T1000 (cell line): ENCODE measurements around the gene ODR4.
"Not testable (repeated sequence)": the region's sequence is repeated elsewhere in the genome, so short reads cannot be mapped to it uniquely, and the experiment has no call there.

Experiments used
- DNase-seq: peaks from one replicate; lab custom pipeline; 2025; ENCODE audit warnings: mixed read lengths; lab: John Stamatoyannopoulos, UW

The ODR4 gene

DNA sequence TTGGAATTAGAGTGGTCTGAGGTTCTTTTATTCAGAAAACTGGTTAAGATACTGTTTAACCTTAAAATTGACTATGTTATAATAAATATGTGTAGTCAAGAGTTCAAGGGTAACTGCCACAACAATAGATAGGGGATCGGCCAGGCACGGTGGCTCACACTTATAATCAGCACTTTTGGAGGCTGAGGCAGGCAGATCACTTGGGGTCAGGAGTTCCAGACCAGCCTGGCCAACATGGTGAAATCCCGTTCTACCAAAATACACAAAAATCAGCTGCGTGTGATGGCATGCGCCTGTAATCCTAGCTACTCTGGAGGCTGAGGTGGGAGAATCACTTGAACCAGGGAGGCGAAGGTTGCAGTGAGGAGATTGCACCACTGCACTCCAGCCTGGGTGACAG, 45.8 kb downstream of the ODR4 start:
- DNase-seq: no peak

DNA sequence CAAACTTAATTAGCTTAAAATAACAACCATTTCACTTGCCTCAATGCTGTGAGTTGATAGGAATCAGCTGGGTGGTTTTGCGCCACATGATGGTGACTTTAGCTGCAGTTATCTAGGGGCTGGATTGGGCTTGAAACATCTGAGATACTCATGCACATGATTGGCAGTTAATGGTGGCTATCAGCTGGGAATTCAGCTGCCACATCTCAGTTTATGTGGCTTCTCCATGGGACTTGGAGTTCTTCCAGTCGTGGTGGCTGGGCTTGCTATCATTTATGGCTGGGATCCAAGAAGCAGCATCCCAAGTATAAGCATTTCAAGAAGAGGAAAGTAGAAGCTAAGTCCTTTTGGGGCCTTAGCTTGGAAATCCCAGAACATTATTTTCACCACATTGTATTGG, 48.9 kb downstream of the ODR4 start:
- no peak for DNase-seq

DNA sequence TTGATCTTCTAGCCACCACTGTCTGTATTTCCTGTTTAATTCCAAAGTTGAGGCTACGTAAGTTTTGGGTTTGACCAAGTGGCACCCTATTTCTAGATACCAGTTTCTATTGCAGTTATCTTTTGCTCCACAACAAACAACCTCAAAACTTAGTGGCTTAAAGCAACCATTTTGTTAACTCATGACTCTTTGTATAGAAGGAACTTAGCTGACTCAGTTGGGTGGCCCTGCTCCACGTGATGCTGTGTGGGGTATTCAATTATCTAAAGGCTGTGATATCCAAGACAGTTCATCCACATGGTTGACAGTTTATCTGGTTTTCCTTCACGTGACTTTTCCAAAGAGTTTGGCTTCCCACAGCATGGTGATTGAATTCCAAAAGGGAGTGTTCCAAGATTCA, 50.5 kb downstream of the ODR4 start:
- no peak for DNase-seq

DNA sequence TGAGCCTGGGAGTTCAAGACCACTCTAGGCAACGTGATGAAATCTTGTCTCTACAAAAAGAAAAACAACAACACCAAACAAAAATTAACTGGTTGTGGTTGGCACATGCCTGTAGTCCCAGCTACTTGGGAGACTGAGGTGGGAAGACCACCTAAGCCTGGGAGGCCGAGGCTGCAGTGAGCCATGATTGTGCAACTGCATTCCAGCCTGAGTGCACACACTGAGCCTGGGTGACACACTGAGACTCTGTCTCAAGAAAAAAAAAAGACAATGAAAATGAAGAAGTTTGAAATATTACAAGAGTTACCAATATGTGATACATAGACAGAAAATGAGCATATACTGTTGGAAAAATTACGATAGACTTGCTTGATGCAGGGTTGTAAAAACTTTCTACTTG, 53.4 kb downstream of the ODR4 start:
- no peak for DNase-seq

DNA sequence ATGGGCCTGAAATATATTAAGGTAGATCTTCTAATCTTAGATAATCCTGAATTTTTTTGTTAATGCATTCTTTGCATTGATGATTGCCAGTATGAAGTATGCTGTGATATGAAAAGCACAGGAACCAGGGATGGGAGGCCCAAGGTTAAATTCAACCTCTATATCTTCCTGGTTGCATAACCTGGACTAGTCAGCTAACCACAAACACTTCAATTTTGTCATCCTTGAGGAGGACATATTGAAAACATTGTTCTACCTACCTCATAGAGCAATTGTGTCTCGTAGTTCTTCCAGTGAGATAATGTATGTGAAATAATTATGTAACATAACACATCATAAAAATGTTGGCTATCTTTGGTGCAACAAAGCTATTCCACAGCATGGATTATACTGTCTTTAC, 59.7 kb downstream of the ODR4 start:
- no peak for DNase-seq

DNA sequence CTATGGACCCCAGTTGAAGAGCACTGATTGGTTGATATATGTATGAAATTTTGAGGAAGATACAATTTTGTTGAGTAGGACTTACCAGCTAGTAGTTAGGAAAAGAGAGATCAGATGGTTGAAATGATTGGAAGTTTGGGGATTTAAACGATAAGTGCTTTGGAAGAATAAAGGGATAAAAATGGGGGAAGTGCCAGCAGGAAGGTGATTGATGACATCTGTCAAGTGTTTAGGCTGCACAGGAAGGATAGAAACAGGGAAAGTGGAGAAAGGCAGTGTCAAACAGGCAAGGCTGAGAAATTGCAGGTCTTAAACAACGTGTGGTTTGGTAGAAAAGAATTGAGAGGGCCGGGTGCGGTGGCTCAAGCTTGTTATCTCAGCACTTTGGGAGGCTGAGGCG, 62.9 kb downstream of the ODR4 start:
- no peak for DNase-seq

DNA sequence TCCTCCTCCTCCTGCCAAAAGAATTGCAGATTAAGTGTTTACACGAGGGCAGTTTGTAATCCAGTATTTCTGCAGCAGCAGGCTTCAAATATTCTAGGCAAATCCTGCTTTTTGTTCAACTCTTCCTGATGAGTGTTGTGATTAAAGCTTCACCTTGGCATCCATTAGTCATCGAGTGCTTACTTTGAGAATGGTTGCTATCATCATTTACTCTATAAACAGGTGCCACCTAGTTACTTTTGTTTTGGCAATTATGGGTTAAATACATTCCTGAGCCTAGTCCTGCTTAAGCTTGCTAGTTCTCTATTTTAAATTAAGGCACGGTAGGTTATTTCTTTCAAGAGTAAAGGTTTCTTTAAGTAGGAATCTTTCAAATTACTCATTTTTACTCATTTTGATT, 64.9 kb downstream of the ODR4 start:
- no peak for DNase-seq

DNA sequence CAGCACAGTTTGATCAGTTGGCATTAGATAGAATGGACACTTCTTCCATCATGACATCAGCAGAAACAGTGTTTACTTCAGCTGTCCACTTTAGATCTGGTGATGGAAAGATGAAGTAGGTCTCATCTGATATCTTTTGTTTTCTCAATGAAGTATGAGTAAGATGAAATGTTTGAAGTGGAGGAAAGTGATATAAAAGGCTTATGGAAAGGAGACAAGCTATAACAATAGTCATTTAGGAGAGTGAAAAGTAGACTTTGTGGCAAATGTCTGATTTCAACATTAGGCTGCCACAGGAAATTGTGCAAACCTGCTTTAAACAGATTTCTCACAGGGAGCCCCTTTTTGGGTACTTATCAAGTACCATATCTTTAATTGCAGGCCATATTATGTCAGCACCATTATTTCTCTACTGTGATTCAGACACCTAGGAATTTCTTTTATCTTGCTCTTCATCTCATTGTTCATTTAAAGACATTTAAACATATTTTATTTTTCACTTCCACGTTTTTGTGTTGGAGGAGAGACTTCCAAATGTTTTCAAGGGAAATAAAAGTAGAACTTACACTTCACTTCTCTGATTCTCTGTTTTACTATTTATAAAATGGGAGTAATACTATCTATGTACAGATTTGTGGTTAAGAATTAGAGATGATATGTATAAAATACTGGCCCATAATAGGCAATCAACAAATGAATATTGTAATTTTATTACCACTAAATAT, 67.2 kb downstream of the ODR4 start:
- DNase-seq: no peak

DNA sequence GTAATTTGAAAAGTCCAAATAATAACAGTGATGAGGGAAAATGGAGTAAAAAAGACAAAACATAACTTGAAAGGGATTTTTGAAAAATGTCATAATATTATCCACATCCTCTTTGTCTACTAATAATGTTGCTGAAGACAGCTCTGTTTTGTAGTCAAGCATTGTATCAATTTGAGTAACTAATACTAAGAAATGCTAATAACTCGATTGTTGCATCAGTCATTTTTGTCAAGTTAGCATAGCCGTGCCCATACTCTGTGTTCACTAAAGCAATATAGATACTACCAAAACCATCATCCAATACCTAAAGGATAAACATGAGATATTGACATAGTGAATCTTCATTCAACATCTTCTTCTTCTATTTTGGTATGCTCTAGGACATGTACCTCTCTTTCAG, 68.0 kb downstream of the ODR4 start:
- no peak for DNase-seq

DNA sequence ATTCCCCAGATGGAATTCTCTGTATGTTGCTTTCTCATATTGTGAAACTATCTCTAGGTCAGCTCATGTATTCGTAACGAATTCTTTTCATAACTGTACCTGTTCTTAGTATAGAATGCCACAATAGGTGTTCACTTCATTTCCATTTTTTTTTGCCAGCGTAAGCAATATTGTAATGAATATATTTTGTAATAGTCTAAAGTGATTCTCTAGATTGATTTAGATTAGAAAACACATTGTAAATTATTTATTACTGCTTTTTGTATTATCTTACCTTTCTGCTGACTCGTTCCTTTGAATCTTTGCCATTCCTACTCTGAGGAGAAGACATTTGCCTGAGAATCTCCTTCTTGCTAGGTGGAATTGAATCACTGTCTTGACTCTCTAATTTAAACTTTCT, 70.5 kb downstream of the ODR4 start:
- no peak for DNase-seq

DNA sequence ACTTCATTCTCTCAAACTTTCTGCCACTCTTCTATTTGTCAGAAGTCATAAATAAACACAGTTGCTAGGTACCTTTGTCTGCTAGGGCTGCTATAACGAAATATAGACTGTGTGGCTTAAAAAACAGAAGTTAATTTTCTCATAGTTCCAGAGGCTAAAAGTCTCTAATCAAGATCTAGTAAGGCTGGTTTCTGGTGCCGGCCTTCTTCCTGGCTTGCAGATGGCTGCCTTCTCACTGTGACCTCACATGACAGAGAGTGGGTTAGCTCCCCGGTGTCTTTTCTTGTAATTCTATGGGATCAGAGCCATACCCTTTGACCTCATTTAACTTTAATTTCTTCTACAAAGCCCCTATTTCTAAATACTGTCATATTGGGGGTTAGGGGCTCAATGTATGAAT, 79.3 kb downstream of the ODR4 start:
- no peak for DNase-seq

DNA sequence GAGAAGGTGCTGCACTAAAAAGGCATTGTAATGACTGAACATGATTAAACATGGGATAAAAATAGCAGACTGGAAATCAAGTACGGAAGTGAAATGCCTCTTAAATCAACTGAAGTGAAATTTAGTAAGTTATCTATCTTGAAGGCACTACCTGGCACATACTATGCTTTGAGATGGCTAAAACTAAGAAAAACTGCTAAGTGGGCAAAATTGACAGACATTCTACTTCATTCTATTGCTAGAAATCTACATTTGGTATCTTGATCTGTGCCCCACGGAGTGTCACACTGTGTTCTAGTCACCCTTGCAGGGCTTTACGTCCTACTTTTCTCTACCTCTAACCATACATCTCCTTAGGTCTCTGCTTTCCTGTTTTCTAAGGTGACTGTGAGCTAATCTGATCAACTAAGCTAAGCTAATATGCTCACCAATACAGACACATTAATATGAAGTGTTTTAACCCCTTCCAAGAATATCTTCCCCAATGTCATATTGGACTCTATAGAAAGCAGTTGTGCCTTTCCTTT, 81.2 kb downstream of the ODR4 start:
- DNase-seq: no peak

DNA sequence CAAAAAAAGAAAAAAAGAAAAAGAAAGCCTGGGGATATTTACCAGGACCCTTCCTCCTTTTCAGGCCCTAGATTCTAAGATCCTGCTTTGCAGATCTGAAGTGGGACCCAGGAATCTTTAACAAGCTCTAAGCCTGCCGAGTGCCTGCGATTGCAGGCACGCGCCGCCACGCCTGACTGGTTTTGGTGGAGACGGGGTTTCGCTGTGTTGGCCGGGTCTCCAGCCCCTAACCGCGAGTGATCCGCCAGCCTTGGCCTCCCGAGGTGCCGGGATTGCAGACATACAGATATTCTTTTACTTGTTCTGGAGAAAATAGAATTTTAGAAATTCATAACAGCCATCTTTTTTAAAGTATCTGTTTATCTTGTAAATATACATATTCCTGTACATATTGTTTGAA, 83.5 kb downstream of the ODR4 start:
- DNase-seq: not testable (repeated sequence)

DNA sequence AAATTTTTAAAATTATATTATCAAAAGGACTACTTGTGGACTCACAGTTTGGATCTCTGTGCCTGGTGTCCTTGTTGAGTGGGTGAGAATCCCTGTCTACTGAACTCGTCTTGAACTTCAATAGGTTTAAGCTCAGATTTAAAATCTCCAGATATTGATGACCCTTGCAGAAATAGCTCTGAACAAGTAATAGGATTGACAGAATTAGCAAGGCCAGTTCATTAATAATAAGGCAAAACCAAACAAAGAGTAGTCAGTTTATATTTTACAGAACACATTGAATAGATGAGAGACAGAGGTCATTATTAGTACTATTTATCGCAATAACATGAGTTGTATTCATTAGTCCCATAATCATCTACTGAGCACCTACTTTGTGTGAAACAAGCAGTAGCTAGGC, 85.4 kb downstream of the ODR4 start, which contains the start of gene PDC:
Gene PDC, minus strand, starts transcription at position 101 of the 400 bp plus-strand sequence. CDS start 11,655 bp downstream, outside the sequence.
- no peak for DNase-seq

DNA sequence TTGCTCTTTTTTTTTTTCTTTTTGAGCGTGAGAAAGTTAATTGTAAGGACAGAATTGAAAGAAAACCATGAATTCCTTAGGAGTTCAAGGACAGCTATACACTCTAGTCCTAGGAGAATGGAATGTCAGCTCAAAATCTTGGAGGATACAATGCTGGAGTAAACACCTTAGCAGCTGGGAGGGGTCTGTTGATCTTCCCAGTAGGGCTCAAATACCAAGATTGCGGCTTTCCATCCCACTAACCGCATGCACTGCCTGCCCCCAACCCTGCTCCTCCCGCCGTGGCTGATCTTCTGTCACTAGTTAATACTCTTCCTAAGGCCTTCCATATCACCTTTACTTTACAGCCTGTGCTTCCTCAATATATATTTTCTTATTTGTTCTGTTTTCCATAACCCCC, 87.9 kb downstream of the ODR4 start:
- DNase-seq: no peak

DNA sequence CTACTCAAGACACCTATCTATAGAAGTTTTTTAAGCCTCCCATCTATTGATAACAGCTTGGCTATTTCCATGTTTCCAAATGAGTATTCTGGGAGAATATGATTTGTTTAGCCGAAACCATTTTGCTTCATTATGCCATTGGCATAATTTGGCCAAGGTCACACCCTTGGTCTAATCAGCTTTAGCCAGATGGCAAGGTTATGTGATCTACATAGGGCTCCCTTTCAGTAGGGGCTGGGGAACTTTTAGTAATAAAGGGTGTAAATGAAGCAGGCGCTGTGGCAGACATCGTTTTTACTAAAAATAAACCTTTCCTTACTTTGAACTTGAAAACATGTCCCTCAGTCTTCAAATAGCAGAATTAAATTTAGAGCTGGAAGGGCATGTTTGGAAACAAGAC, 88.3 kb downstream of the ODR4 start:
- DNase-seq: no peak

DNA sequence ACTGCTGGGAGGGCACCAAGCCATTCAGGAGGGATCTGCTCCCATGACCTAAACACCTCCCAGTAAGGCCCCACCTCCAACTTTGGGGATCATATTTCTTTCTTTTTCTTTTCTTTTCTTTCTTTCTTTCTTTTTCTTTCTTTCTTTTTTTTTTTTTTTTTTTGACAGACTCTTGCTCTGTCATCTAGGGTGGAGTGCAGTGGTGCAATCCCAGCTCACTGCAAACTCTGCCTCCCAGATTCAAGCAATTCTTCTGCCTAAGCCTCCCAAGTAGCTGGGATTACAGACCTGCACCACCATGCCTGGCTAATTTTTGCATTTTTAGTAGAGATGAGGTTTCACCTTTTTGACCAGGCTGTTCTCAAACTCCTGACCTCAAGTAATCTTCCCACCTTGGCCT, 89.9 kb downstream of the ODR4 start:
- DNase-seq: not testable (repeated sequence)

DNA sequence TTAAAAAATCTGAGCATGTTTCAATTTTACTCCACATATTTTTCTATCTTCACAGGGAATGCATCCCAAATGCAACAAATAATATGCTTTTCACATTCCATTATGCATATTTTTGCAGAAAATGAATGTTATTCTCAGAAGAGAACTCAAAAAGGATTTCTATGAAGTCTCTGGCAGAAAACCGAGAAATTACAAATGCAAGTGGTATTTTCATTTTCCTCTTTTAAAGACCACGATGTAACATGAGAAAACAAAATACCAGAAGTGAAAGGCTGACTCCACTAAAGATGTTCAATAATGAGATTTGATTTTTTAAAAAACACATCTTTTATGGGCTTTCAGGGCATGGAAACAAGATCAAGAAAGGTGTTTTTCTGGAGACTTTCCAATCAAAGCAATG, 90.3 kb downstream of the ODR4 start:
- DNase-seq: no peak
